Measurements from ENCODE around the gene SEMA6A. TPM values are rescaled to one million over a fixed set of nuclear protein-coding genes. Genes with fewer than 3 reads are reported as not detected.

SEMA6A gene
- total RNA-seq, 6 experiments from 2014 or later = 4.5 to 12.0 (median 8.4) TPM

DNA sequence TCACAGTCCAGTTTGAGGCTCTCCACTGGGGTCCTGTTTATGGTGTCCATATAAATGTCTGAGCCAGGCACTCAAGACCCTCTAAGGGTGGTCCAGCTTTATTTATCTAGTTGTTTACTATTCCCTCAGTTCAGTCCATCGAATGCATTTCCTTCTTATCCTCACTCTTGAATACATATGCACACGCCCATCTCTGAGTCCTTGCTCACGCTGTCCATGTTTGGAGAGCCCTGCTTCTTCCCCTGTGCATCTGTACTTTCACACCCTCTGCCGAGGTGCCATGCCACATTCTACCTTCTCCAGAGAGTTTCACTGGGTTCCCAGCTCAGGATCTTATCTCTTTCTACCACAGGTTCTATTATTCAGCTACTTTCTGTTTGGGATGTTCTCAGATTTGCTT lies 30.2 kb upstream of the SEMA6A start:
- no peak overlapping the region for H3K27ac ChIP-seq
- TF ChIP-seq POLR2A (IDR thresholded peaks at IDR 0.05) = no peak
- TF ChIP-seq, protein P1, sequence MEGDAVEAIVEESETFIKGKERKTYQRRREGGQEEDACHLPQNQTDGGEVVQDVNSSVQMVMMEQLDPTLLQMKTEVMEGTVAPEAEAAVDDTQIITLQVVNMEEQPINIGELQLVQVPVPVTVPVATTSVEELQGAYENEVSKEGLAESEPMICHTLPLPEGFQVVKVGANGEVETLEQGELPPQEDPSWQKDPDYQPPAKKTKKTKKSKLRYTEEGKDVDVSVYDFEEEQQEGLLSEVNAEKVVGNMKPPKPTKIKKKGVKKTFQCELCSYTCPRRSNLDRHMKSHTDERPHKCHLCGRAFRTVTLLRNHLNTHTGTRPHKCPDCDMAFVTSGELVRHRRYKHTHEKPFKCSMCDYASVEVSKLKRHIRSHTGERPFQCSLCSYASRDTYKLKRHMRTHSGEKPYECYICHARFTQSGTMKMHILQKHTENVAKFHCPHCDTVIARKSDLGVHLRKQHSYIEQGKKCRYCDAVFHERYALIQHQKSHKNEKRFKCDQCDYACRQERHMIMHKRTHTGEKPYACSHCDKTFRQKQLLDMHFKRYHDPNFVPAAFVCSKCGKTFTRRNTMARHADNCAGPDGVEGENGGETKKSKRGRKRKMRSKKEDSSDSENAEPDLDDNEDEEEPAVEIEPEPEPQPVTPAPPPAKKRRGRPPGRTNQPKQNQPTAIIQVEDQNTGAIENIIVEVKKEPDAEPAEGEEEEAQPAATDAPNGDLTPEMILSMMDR (IDR thresholded peaks at IDR 0.05) = no peak
- H3K36me3 ChIP-seq = no peaks in the 10 kb centered on the region
- DNase-seq = no peak
- no peak overlapping the region for H3K4me3 ChIP-seq
- no peak for ATAC-seq
- no peaks in the 10 kb centered on the region for H3K4me1 ChIP-seq
- H3K9me3 ChIP-seq = no peaks in the 10 kb centered on the region
- no peaks in the 10 kb centered on the region for H3K27me3 ChIP-seq
- intact Hi-C loops (cut with DNase I) = no loop called here
- WGBS (ENCODE audit: insufficient coverage, low coverage, low lambda C conversion rate, missing lambda C conversion rate) = 60% methylated on average over 4 of the region's 4 CpGs

DNA sequence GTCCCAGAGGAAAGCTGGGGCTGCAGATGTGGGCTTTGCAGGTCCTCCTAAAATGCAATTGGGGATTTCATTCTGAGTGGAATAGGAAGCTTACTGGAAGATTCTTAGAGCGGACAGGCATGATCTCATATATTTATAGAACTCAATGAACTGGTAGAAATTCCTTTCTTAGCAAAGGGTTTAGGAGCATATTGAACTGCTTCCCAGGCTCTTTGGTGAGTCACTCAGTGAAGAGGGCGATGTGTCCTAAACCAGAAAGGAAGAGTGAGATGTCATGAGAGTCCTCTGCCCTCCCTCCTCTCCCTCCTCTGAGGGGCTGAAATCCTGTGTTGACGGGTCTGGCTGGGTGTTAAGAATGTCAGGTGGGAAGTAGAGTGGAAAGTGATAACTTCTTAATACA lies 26.3 kb upstream of the SEMA6A start:
- Histone ChIP-seq H3K36me3 (no peaks in the 10 kb centered on the region), H3K4me1 (no peaks in the 10 kb centered on the region), H3K9me3 (no peaks in the 10 kb centered on the region), H3K27ac (no peak overlapping the region), H3K27me3 (no peaks in the 10 kb centered on the region), H3K4me3 (no peak overlapping the region)
- TF ChIP-seq, protein P1 (IDR thresholded peaks at IDR 0.05) = no peak
- TF ChIP-seq POLR2A (IDR thresholded peaks at IDR 0.05) = no peak
- intact Hi-C loops (cut with DNase I) = no loop called here
- no peak for DNase-seq
- 68% methylated on average over 3 of the region's 3 CpGs for WGBS (ENCODE audit: insufficient coverage, low coverage, low lambda C conversion rate, missing lambda C conversion rate)
- ATAC-seq = no peak

DNA sequence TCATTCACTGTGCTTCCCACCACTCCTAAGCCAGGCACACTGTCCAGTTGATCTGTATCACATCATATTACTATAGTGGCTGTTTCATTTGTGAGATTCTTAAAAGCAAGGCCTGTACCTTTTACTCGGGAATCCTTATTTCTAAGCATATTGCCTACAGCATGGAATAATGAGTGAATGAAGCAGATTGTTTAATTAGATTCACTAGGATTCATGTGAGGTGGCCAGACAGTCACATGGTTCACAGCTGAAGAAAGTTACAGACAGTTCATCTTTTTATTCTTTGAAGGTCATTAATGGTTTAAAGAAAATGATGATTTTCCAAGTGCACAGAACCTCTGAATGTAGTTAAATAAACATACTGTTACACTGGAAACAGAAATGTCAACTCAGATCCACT lies 24.3 kb upstream of the SEMA6A start:
- ATAC-seq (no peak), DNase-seq (no peak)
- H3K4me3 ChIP-seq = no peak overlapping the region
- no peaks in the 10 kb centered on the region for H3K36me3 ChIP-seq
- no peaks in the 10 kb centered on the region for H3K27me3 ChIP-seq
- TF ChIP-seq, protein P1 (IDR thresholded peaks at IDR 0.05) = no peak
- no peak for TF ChIP-seq POLR2A (IDR thresholded peaks at IDR 0.05)
- no peak overlapping the region for H3K27ac ChIP-seq
- intact Hi-C loops (cut with DNase I) = no loop called here
- no CpG with 5 or more reads among the region's 1 CpG for WGBS (ENCODE audit: insufficient coverage, low coverage, low lambda C conversion rate, missing lambda C conversion rate)
- H3K4me1 ChIP-seq = no peaks in the 10 kb centered on the region
- no peaks in the 10 kb centered on the region for H3K9me3 ChIP-seq

DNA sequence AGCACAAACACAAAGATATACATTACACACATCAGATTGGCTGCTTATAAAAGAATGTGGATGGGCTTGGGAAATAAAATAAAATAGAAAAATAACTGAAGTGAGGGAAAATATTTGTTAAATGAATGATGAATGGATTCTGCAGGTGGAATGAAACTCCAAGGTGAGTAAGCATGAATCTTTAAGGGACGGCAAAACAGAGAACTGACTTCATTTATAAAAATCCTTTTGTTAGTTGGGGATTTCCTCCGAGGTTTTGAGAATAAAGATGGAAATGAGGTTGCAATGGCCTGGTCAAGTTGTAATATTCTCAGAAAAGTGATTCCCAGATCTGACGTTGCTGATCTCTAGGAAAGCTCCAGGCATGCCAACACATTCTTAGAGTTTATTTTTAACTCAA lies 20.9 kb upstream of the SEMA6A start:
- H3K36me3 ChIP-seq = no peaks in the 10 kb centered on the region
- no peak for DNase-seq
- 54% methylated on average over 3 of the region's 3 CpGs for WGBS (ENCODE audit: insufficient coverage, low coverage, low lambda C conversion rate, missing lambda C conversion rate)
- no peaks in the 10 kb centered on the region for H3K4me1 ChIP-seq
- no peak overlapping the region for H3K4me3 ChIP-seq
- intact Hi-C loops (cut with DNase I) = no loop called here
- TF ChIP-seq, protein P1 (IDR thresholded peaks at IDR 0.05) = no peak
- TF ChIP-seq POLR2A (IDR thresholded peaks at IDR 0.05) = no peak
- H3K27me3 ChIP-seq = no peaks in the 10 kb centered on the region
- ATAC-seq = no peak
- no peaks in the 10 kb centered on the region for H3K9me3 ChIP-seq
- H3K27ac ChIP-seq = no peak overlapping the region

DNA sequence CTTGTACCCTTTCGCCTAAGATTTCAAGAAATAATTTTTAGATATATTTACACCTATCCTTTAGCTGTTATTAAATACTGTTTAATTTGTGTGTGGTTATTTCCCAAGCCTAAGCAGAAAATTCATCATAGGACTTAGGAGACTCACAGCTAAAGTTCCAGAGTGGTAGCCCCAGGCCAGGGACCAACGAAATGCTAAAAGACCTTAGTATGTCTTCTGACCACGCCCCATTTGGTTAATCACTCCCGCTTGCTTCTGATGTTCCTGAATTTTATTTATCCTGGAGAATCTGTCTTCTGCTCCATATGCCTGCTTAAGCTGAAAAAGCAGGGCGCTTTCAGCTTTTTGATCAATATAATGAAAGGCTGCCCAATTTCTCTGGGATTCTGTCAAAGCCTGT lies 18.7 kb upstream of the SEMA6A start:
- DNase-seq (no peak), ATAC-seq (no peak)
- Histone ChIP-seq H3K27ac (no peak overlapping the region), H3K4me3 (no peak overlapping the region), H3K27me3 (no peaks in the 10 kb centered on the region), H3K4me1 (no peaks in the 10 kb centered on the region), H3K36me3 (no peaks in the 10 kb centered on the region), H3K9me3 (no peaks in the 10 kb centered on the region)
- intact Hi-C loops (cut with DNase I) = no loop called here
- WGBS (ENCODE audit: insufficient coverage, low coverage, low lambda C conversion rate, missing lambda C conversion rate) = 63% methylated on average over 4 of the region's 5 CpGs
- TF ChIP-seq POLR2A (IDR thresholded peaks at IDR 0.05) = no peak
- TF ChIP-seq, protein P1 (IDR thresholded peaks at IDR 0.05) = no peak

Measured in right lobe of liver (tissue), 6 donors.